NCI-H2081 (cell line): Measurements from ENCODE around the gene CRY1.

Experiments used
- DNase-seq, 2 experiments: peaks; one replicate each; lab custom pipeline; 2025; lab: John Stamatoyannopoulos, UW

CRY1 gene

DNA sequence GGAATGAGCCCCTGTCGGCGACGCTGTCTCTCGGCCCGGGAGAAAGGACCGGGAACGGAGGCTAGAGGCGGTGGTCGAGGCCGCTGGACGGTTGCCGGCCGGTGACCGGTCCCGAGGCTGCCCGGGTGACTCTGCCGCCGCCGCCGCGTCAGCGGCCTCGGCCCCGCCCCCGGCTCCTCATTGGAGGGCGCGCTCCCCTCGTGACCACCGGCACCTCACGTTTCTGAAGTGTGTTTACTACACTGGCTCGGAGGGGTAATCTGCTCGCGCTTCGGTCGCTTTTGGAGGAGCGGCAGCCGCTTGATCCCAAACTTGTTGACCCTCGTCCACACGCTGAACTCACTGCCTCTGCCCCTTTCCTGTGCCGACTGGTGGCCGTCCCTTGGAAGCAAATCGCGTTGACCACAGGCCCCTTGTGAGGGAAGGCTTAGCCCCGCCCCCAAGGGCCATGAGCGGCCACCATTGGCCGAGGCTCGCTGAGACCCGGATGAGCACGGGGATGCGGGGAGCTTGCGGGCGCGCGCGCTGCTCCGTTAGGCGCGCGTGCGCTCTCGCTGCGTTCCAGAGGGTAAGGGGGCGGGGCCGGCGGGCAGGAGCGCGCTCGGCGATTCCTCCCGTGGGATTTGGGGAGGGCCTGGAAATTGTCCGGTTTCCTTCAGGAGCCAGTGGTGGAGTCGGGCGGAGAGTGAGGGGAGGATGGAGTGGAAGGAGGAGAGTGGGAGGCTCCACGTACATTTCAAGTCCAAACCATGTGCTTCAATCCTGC is at the start of gene CRY1:
Gene CRY1, minus strand, starts transcription at position 133 of the 766 bp plus-strand sequence. CDS start 588 bp downstream, outside the sequence.
- DNase-seq: peak; percentile 94

DNA sequence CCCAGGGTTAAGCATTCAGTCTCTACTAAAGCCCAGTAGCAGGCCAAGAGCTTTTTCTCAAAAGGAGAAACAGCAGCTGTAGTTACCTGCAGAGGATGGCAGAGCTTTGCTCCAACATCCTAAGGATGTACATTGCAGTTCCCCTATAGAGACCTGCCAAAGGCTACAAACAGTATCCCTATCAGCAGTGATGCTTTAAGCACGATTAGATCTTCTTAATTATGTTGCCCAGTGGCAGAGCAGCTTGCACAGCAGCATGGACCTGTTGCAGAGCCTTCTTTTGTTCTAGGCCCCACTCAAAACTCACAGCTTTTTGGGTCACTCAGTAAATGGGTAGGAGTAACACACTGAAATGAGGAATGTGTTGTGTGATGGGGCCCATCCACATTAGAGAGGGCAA is 46.4 kb upstream of the CRY1 start:
- DNase-seq: no peak

DNA sequence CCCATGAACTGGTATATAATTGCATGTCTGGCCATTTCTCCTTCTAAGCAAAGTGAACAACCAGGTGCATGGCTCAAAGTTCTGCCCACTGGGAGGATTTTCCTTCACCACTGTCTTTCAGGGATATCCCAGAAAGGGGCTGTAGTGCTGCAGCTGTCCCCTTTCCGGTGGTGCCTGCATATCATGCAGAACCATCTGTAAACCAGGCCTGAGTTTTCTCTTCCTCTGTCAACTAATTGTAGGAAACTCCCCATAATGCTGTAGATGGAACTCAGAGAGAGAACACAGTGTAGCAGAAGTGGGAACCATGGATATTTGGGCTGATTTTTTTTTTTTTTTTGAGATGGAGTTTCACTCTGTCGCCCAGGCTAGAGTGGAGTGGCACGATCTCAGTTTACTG is 45.6 kb upstream of the CRY1 start:
- DNase-seq: no peak

DNA sequence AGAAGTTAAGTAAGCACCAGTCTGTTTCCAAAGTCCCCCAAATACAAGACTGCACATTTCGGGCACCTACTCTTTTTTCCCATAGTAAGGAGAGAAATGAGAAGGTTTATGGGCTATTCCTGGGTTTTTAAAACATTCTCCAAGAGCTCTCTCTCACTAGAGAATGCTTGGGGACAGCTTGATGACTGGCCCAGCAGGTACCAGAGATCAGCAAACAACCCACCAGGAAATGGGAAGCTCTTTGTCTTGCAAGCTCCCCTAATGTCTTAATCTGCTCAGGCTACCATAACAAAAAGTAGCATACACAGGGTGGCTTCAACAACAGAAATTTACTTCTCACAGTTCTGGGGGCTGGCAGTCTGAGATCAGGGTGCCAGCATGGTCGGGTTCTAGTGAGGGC is 41.8 kb upstream of the CRY1 start:
- peak in 1 of 2 experiments; percentile 23 for DNase-seq

DNA sequence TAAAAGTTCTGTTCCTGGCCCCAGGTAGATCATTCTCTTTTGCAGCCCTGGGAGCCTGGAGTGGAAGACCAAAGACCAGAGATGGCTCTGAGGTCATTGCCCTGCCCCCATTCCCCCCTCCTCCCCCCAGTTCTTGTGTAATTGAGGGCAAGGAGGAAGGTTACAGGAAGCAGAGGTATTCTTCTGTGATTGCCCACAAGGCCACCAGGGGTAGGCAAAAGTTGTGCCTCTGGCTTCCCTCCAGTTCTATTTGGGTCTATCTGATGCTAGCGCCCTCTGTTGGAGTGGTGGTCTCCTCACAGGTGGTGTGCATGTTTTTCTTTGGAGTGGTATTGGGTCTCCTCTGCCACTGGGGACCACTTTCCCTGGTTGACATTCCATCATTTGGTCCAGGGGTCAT is 41.2 kb upstream of the CRY1 start:
- peak in 1 of 2 experiments; percentile 26 for DNase-seq

DNA sequence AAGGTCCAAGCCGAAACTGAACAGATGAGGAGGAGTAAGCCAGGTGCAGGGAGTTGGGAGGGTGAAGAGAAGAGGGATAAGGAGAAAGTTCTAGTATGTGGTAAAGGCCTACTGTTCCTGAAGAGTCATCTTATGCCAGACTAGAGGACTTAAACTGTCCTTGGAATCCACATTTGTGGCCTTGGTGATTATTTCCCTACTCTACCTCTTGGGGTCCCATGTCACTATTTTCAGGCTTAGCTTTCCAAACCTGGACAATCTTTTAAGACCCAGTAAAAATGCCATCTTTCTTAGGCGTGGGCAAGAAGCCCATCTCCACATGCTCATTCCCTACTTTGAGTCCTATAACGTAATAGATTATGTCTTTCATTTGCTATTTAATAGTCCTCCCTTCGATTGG is 40.1 kb upstream of the CRY1 start:
- no peak for DNase-seq

DNA sequence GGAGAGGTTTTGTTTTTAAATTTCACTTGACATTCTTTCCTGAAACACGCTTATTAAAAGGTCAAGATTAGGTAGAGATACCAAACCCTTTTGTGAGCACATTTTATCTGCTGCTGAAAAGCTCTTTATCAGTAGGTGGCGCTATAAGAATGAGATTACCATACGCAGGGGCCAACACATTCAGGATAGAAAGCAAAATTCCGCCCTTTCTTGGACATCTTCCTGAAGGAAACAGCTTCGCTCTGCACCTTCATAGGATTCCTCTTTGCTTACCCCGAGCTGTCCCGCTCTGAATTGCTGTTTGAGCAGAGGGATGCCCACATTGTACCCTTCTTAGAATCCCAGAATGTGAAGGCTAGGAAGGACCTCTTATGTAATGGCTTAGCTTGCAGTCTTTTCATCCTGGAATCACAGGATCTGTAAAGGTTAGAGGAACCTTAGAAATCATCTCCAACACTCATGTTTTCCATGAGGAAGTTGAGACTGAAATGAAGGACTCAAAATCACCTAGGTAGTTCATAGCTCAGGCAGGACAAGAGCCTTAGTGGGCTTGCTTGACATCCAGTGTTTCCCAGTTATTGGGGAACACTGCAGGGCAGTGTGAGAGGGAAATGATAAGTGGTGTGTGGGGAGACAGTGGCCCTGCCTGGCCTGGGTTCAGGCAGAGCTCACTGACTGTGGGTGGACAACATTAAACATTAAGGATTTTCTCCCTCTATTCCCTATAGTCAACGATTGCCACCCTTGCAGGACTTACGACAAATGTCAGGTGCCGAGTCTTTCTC is 38.7 kb upstream of the CRY1 start:
- DNase-seq: peak; percentile 81 to 86

DNA sequence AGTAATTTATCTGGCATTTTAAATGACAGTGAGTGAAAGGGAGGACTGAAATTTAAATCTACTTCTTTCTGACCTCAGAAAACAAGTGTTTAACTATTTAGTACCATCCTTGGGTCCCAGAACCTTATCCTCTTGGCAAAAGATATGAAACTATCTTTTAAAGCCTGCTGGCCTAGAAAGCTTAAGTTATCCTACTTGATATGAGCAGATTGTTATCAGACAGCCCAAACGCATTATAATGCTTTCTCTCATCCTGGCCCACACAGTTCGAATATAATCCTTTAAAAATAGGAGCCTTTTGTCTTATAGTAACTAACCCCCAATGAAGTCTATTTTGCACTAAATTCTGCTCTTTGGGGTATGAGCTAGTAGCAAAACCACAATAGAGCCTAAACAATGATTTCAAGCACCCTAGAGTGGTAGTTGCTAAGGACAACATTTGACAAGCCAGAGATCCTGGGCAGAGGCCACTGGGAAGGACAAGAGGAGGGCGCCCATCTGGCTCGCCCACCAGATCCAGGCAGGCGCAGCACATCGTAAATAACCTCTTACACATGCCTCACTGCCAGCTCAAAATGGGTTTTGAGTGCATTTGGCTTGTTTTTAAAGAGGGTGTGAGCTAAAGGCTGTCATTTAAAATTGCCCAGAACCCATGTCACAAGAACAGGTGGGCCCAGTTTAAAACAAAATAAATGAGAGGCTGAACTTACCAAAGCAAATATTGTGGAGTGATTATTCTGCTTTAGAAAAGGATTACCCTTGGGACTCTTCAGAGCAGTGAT is 37.7 kb upstream of the CRY1 start:
- peak; percentile 91 to 98 for DNase-seq

DNA sequence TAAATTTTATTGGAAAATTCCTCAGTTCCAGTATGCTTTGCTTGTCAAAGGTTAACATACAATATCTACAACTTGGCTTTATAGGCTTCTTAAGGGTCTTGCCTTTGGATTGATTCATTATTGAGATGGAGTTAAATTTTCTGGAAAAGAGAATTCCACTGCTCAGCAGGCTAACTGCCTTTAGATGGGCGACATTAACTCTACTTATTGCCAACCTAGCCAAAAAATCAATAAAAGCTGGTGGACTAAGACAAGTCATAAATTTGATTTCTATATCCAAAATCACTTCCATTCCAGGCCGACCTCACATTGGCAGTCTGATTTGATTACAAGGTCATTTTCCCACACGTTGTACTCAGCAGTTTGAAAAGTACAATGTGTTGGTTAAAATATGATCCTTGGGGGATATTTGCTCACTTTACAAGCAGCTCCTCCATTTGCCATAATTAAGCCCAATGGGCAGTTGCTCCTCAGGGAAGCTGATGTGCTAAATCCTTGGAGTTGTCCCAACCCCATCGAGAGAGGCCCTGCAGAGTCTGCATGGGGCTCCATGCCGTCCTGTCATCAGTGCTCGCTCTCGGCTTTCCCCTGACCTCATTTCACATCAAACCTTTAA is 36.1 kb upstream of the CRY1 start:
- DNase-seq: peak; percentile 57 to 86

DNA sequence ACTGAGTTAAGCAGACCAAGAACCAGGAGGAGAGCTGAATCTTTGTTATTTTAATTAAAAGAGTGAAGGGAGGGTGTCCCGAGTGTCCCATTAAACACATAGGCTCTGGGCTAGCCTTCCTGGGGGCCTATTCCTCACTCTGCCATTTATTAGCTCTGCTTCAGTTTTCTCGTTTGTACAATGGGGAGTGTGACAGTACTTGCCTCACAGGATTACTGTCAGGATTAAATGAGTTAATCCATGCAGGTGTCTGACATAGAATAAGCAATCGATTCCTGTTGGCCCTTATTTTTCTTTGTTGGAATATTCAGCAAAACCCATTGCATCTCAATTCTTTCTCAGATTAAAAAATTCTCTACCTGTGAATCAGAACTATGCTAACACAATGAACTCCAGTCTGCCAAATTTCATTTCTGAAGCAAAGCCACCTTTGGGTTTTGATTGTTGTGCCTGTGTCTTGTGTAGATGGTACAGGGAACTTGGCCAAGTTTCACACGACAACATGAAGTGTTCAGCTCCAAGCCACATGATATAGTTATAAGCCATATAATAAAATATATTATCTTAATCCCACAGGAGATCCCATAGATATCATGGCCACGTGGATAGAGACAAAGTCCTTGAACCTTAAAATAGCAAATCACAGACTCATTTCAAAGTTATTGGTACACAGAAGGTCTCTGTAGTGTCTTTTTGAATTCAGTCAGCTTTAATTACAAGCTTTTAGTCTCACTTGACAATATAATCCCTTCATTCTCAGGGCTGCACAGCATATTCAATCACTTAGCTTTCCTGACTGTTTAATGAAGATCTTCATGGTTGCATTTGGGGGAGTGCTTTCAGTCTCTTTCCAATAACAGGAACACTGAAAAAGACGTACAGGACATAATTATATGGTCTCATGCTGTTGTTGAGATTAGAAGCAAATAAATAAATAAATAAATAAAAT is 34.4 kb upstream of the CRY1 start:
- DNase-seq: no peak

DNA sequence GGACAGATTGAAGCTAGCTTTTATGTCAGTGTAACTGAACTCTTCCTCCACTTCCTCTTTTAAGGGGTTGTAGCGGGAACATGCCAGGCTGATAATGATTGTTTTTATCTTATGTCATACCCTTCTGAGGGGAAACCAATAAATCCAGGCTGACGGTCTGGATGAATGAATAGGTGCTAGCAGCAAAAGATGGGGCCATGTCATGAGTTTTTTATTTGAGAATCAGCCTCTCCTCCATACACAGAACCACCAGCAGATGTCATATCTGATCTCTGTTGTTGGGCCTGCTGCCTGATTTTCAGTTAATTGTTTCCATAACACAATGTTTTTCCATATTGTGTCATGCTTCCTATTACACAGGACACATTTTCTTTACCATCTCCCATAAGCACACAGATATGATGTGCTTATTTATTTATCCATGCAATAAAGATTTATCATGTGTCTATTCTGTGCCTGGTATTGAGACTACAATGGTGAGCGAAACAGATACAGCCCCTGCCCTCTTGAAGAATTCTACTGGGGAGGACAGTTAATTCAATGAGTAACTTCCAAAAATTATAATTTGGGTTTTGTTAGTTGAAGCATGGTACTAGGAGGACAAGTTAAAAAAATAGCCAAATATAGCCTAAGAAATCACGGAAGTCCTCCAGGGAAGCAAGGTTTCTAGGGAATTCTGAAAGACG is 33.6 kb upstream of the CRY1 start:
- DNase-seq: peak; percentile 68 to 82

DNA sequence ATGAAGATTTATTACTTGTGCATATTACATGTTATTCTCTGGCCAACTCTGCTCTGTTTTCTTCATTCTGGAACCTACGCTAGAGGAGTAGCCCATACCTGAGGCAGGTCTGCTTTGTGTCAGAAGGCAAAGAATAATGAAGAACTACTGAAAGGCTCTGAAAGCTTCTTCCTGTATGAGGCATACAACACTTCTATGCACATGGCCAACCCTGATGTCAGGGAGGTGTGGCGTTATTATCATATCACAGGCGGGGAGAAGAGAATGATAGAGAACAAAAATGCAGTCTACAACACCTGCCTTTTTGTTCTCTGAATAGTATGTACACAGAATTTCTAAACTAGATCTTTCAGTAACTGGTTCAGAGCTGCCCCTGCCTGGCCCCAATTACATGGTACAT is 32.5 kb upstream of the CRY1 start:
- peak; percentile 85 to 93 for DNase-seq

DNA sequence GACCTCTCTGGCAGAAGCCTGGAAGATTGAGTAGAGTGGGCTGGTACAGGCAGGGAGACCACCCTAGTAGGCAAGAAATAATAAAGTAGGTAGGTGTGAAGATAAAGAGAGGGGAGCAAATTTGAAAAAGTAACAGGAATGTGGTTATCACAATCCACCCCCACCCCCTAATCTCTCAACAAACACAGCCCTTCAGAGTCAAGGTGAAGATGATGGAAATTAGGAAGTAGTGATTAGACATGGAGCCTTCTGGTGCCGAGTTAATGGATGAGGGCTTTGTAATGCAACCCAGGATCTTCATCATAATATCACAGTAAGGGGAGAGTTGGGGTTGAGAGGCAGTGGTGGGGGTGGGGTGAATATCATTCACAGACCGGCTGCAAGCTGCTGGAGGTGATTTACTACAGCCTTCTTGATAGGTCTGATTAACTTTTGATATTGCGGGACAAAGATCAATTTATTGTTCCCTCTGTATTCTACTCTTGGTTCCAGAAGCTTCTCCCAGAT is 29.2 kb upstream of the CRY1 start:
- no peak for DNase-seq

DNA sequence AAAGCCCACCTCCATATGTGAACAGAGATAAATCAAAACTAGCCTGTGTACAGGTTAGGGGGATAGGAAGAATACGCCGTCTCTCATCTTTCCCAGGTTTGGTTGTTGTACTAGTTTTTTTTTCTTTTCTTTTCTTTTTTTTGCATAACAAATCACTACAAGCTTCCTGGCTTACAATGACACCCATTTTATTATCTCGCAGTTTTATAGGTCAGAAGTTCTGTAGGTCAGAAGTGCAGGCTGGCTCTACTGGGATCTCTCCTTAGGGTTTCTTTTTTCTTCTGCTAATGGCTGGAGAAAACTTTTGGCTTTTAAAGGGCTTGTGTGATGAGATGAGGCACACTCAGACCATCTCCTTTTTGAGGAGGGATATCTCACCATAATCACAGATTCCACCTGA is 25.7 kb upstream of the CRY1 start:
- DNase-seq: no peak

DNA sequence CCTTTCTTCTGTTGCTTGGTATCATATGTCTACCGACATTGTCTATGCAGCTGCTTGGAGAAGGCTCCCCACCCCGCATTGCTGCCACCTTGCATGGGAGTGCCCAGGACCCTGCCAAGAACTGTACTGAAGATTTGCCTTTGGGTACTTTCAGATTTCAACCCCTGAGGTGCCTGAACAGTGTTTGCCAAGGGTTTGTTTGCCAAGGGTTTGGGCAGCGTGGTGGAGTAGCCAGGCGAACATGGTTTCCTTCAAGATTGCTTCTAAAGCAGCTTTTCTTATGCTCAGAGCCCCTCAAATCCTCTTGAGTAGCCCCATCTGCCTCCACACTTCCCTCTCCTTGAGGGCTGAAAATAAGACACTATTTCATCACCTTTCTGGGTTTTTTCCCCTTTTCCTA is 25.3 kb upstream of the CRY1 start:
- no peak for DNase-seq

DNA sequence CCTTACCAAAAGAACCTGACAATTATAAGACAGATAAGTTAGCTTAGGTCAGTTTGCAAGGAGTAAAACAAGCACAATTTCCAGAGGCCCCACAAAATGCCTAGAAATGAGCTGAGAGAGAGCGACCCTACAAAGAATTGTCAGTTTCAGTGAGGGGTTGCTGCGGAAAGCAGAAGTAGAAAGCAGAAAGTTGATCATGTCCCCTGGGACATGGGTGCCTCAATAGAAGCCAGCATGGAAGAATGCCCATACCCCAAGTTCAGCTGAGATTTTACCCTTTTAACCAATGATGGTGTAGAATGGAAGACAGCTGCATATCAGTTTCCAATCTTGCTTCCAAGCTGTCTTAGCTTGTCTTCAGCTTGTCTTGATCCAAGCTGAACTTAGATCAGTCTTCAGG is 21.8 kb upstream of the CRY1 start:
- DNase-seq: no peak

DNA sequence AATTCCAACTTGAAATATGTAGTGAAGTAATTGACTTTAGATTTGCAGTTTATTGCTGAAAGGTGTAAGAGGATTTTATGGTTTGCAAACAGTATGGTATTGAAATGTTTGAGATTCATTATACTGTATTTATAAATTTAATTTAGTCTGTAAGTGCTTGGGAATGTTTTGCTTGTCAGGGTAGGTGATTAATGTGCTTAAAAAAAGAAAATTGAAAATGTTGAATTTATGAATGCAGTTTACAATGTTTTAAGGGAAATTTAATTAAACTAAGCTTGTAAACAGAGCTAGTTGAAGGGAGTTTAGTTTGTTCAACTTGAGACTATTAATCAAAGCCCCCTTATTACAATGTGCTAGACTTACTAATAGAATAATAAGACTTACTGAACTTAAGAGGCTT is 18.0 kb upstream of the CRY1 start:
- DNase-seq: no peak

DNA sequence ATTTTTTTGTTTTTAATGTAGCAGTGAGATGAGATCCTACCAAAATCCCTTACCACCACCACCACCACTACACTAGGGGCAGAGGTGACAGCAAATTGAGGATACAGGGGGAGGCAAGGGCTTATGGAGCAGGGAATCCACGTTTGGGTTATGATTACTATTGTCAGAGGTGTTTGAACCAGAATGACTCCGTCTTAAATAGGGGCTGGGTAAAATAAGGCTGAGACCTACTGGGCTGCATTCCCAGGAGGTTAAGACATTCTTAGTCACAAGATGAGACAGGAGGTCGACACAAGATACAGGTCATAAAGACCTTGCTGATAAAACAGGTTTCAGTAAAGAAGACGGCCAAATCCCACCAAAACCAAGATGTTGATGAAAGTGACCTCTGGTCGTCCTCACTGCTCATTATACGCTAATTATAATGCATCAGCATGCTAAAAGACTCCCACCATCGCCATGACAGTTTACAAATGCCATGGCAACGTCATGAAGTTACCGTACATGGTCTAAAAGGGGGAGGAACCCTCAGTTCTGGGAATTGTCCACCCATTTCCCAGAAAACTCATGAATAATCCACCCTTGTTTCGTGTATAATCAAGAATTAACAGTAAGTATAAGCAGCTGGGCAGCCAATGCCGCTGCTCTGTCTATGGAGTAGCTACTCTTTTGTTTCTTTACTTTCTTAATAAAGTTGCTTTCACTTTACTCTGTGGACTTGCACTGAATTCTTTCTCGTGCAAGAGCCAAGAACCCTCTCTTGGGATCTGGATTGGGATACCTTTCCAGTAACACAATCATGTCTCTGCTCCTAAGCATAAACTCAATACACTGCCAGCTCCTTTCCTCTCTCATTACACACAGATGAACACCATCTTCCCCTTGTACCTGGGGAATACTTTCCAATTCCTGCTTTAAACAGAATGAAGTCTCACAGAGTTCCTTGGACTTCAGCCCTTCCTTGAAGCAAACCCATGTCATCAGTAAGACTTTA is 16.7 kb upstream of the CRY1 start:
- no peak for DNase-seq

DNA sequence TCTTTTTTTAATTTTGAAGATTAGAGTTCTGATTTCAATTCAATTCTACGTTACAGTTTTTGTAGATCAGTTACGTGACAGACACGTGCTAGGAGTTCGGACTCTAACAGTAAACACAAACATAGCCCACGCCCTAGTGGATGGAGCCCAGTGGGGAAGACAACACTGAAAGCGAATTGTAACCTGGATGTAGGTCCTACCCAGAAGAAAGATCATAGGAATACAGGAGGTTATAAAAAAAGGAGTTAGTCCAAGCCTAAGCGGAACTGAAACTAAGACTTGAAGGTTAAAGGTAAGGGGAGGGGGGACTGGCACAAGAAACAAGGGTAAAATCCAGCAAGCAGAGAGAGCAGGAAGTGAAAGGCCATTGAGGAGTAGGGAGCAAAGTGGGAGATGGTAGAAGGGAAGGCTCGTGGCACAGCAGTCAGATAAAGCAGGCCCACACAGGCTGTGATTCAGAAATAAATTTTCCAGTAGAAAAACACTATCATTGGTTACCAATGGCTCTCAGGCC is 15.7 kb upstream of the CRY1 start:
- no peak for DNase-seq
